ENCODE measurements around the gene SLC51B. TPM values are rescaled to one million over a fixed set of nuclear protein-coding genes. Genes with fewer than 3 reads are reported as not detected.

The SLC51B gene
- polyA plus RNA-seq, 3 donors, result not detected

DNA sequence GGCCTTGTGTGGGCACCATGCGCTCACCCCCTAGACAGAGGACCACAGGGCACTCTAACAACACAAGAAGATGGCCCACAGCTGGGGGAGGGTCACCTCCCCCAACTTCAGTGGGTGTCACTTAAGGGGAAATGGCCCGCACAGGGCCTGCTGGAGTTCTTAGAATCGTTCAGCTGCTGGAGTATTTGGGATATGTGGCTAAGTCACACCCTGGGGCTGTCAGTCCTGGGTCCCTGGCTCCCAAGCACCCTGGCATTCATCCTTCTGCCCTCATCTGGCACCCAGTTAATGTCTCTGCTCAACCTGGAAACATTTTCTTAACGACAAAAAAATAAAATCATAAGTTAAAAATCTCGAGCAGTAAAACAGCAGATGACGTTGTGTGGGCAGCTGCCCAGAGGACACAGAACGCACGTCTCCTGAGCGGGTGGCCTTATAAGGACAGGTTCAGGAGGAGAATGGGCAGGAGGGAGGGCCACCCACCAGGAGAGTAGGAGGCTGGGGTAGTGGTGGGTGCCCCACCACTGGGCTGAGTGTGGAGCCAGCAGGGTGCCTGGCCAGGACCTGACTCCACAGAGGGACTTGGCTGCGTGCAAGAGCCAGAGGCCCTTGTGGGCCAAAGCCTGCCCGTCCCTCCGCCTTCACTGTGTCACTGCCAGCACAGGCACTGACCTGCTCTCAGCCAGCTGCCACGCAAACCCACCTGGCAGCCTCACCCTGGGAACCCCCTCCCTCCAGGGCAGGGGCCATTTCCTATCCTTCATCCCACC is 42.9 kb downstream of the SLC51B start:
- Histone ChIP-seq H2AFZ (ENCODE audit: insufficient read depth, low read depth, low read length, poor library complexity, severe bottlenecking) (no peak overlapping the region), H3K4me1 (ENCODE audit: control insufficient read depth in 1 of 2, insufficient read depth in 2 of 2, low read length in 2 of 2) (no peaks in the 10 kb centered on the region), H3K36me3 (replicated peaks in 1 of 2; ENCODE audit: control insufficient read depth in 1 of 2, insufficient read depth in 2 of 2, low read length in 2 of 2) (no peaks in the 10 kb centered on the region), H3K9me3 (replicated peaks in 1 of 2; ENCODE audit: control insufficient read depth in 1 of 2, insufficient read depth in 1 of 2, low read length in 2 of 2) (no peaks in the 10 kb centered on the region), H3K27ac (ENCODE audit: low read depth in 1 of 2, low read length in 2 of 2) (no peak overlapping the region), H3K9ac (ENCODE audit: insufficient read depth, low read length, poor library complexity, severe bottlenecking) (no peak overlapping the region), H3K79me2 (ENCODE audit: insufficient read depth, low read length) (no peaks in the 10 kb centered on the region), H3K4me3 (replicated peaks in 1 of 3; ENCODE audit: low read depth in 2 of 3, low read length in 3 of 3) (no peak overlapping the region), H3K4me2 (replicated peaks; ENCODE audit: extremely low read depth, low read length, poor library complexity, severe bottlenecking) (no peak overlapping the region), H3K27me3 (ENCODE audit: control insufficient read depth in 2 of 2, insufficient read depth in 2 of 2, low read length in 2 of 2) (peaks cover 0 to 9% of the 10 kb centered on the region in 2 donors), H4K20me1 (ENCODE audit: insufficient read depth, low read length) (no peaks in the 10 kb centered on the region)
- no peak overlapping the region for H3K27ac Mint-ChIP-seq
- WGBS (ENCODE audit: insufficient coverage), result 97% methylated on average over 10 of the region's 13 CpGs
- intact Hi-C loops (cut with micrococcal nuclease), result loop anchor here in 1 of 2 donors (10.0 kb wide), 1 partner anchor 353 kb away; no protein-coding TSS in a partner anchor
- H3K27me3 Mint-ChIP-seq (ENCODE audit: low read depth in 3 of 3), result peaks cover 9 to 28% (median 10%) of the 10 kb centered on the region in 3 donors
- H3K4me1 Mint-ChIP-seq, result no peaks in the 10 kb centered on the region
- H3K4me3 Mint-ChIP-seq, result no peak overlapping the region
- no peaks in the 10 kb centered on the region for H3K9me3 Mint-ChIP-seq
- no peaks in the 10 kb centered on the region for H3K36me3 Mint-ChIP-seq
- TF ChIP-seq CTCF (IDR thresholded peaks at IDR 0.05), result no peak
- DNase-seq, result no peak

- Mint-ChIP-seq H3K27ac (no peak overlapping the region), H3K4me1 (no peaks in the 10 kb centered on the region), H3K4me3 (no peak overlapping the region), H3K36me3 (peaks cover 0 to 3% of the 10 kb centered on the region in 2 donors), H3K9me3 (no peaks in the 10 kb centered on the region), H3K27me3 (ENCODE audit: low read depth in 3 of 3) (peaks cover 7 to 22% (median 9%) of the 10 kb centered on the region in 3 donors)
- Histone ChIP-seq H3K27me3 (ENCODE audit: control insufficient read depth in 2 of 2, insufficient read depth in 2 of 2, low read length in 2 of 2) (peaks cover 0 to 3% of the 10 kb centered on the region in 2 donors), H3K79me2 (ENCODE audit: insufficient read depth, low read length) (no peaks in the 10 kb centered on the region), H4K20me1 (ENCODE audit: insufficient read depth, low read length) (no peaks in the 10 kb centered on the region), H3K27ac (ENCODE audit: low read depth in 1 of 2, low read length in 2 of 2) (no peak overlapping the region), H3K36me3 (replicated peaks in 1 of 2; ENCODE audit: control insufficient read depth in 1 of 2, insufficient read depth in 2 of 2, low read length in 2 of 2) (no peaks in the 10 kb centered on the region), H3K4me1 (ENCODE audit: control insufficient read depth in 1 of 2, insufficient read depth in 2 of 2, low read length in 2 of 2) (no peaks in the 10 kb centered on the region), H3K4me2 (replicated peaks; ENCODE audit: extremely low read depth, low read length, poor library complexity, severe bottlenecking) (no peak overlapping the region), H3K9ac (ENCODE audit: insufficient read depth, low read length, poor library complexity, severe bottlenecking) (no peak overlapping the region), H2AFZ (ENCODE audit: insufficient read depth, low read depth, low read length, poor library complexity, severe bottlenecking) (no peak overlapping the region), H3K9me3 (replicated peaks in 1 of 2; ENCODE audit: control insufficient read depth in 1 of 2, insufficient read depth in 1 of 2, low read length in 2 of 2) (no peaks in the 10 kb centered on the region), H3K4me3 (replicated peaks in 1 of 3; ENCODE audit: low read depth in 2 of 3, low read length in 3 of 3) (no peak overlapping the region)
- WGBS (ENCODE audit: insufficient coverage), result no CpG with 5 or more reads among the region's 6 CpGs
- no peak for DNase-seq
- intact Hi-C loops (cut with micrococcal nuclease), result loop anchor here in 1 of 2 donors (10.0 kb wide), 1 partner anchor 354 kb away; no protein-coding TSS in a partner anchor
- no peak for TF ChIP-seq CTCF (IDR thresholded peaks at IDR 0.05)
Measured at GRCh38 chr15:65088643-65089021, 43.4 kb downstream of the SLC51B start.
